HEK293 (cell line): ENCODE results near the gene STAT2.

ENCODE experiments used
- CTCF ChIP-seq: fragments of 450-650 bp; formaldehyde crosslinking; IDR thresholded peaks from 2 replicates; pipeline ENCODE4 v1.5.1; 2016; ENCODE audit warnings: missing biosample characterization, missing genetic modification characterization
- PRDM6 ChIP-seq: fragments of 450-650 bp; formaldehyde crosslinking; IDR thresholded peaks from 2 replicates; pipeline ENCODE4 v1.5.1; 2017; ENCODE audit warnings: missing biosample characterization, missing genetic modification characterization
- ZNF248 ChIP-seq: fragments of 450-650 bp; formaldehyde crosslinking; IDR thresholded peaks from 2 replicates; pipeline ENCODE4 v1.5.1; 2017; ENCODE audit warnings: missing biosample characterization, missing genetic modification characterization
- ZNF785 ChIP-seq: fragments of 450-650 bp; formaldehyde crosslinking; IDR thresholded peaks from 2 replicates; pipeline ENCODE4 v1.5.1; 2016; ENCODE audit warnings: missing biosample characterization, missing genetic modification characterization
- TF ChIP-seq, protein P1 (sequence below): sonication (generic); formaldehyde crosslinking; IDR thresholded peaks from 2 replicates; pipeline ENCODE4 v1.8.1; 2022; ENCODE audit warnings: mild to moderate bottlenecking, moderate library complexity, missing genetic modification reagents
- TF ChIP-seq, protein P2 (sequence below): fragments of 450-650 bp; formaldehyde crosslinking; IDR thresholded peaks from 2 replicates; pipeline ENCODE4 v1.5.1; 2016; ENCODE audit warnings: missing biosample characterization, missing genetic modification characterization

GRCh38 chr12:56338308-56339157, 21.4 kb downstream of the STAT2 start, which contains the start of gene IL23A:
- TF ChIP-seq, protein P1, sequence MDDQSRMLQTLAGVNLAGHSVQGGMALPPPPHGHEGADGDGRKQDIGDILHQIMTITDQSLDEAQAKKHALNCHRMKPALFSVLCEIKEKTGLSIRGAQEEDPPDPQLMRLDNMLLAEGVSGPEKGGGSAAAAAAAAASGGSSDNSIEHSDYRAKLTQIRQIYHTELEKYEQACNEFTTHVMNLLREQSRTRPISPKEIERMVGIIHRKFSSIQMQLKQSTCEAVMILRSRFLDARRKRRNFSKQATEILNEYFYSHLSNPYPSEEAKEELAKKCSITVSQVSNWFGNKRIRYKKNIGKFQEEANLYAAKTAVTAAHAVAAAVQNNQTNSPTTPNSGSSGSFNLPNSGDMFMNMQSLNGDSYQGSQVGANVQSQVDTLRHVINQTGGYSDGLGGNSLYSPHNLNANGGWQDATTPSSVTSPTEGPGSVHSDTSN (CRISPR knock-in tag): no peak
- TF ChIP-seq ZNF248 (no peak), PRDM6 (tag by site-specific recombination) (no peak), CTCF (no peak), ZNF785 (tag by site-specific recombination) (no peak)
- TF ChIP-seq, protein P2, sequence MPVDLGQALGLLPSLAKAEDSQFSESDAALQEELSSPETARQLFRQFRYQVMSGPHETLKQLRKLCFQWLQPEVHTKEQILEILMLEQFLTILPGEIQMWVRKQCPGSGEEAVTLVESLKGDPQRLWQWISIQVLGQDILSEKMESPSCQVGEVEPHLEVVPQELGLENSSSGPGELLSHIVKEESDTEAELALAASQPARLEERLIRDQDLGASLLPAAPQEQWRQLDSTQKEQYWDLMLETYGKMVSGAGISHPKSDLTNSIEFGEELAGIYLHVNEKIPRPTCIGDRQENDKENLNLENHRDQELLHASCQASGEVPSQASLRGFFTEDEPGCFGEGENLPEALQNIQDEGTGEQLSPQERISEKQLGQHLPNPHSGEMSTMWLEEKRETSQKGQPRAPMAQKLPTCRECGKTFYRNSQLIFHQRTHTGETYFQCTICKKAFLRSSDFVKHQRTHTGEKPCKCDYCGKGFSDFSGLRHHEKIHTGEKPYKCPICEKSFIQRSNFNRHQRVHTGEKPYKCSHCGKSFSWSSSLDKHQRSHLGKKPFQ (tag by site-specific recombination): no peak
